Activated CD4-positive, CD25-positive, alpha-beta regulatory T cell (primary cell): ENCODE measurements around the gene DNAAF8.
"Not testable (repeated sequence)": the region's sequence is repeated elsewhere in the genome, so short reads cannot be mapped to it uniquely, and the experiment has no call there.

ENCODE experiments used
- DNase-seq, 4 experiments: peaks; one replicate each; lab custom pipeline; 2025; lab: John Stamatoyannopoulos, UW

DNAAF8 gene

DNA sequence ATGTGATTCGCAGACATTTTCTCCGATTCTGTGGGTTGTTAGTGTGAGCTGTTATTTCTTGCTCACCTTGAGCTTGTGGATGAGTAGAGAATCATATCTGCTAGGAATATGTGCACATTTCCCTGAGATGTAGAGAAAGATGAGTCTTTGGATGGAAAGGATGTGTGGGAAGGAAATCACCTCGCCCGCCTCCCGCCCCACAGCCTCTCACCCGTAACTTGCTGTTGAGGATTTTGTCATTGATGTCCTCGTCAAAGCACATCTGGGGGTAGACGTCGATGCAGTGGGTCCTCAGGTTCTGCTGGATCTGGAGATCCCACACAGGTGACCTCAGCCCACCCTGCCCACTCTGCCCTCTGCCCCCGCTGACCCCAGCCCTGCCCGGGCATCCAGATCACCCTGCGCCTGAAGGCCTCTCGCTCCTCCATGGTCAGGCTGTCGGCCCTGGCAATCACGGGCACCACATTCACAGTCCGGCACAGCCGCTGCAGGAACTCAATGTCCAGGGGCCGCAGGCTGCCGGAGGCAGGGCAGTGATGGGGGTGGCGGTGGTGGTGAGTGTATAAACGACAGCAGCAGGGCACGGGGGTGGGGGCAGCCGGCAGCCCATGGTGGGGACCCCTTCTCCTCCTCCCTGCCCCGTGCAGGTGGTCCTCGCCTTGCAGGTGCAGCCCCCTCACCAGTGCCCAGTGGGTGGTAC lies 49.1 kb downstream of the DNAAF8 start:
- DNase-seq: no peak

DNA sequence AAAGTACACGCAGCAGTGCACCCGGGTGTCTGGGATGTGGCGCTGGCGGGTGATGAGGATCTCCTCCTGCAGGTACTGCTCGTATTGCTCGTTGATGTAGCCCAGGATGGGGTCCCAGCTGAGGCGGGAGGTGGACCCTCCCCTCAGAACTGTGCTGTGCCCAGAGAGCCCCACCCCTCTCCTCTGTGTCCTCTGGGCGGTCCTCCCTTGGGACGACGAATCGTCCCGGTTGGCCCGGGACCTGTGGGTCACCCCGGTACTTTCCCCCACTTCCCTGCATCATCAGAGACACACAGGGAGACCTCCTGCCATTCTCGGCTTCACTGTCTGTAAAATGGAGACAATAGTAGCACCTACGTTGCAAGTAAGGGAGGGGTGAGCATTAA lies 49.6 kb downstream of the DNAAF8 start:
- DNase-seq: no peak

- DNase-seq: not testable (repeated sequence)
These were observed 50.2 kb downstream of the DNAAF8 start for GRCh38 chr16:4784444-4784987.

GRCh38 chr16:4785758-4786433 lies 51.6 kb downstream of the DNAAF8 start:
- DNase-seq: no peak

- no peak for DNase-seq
These were observed 52.7 kb downstream of the DNAAF8 start for GRCh38 chr16:4787068-4787467.

DNA sequence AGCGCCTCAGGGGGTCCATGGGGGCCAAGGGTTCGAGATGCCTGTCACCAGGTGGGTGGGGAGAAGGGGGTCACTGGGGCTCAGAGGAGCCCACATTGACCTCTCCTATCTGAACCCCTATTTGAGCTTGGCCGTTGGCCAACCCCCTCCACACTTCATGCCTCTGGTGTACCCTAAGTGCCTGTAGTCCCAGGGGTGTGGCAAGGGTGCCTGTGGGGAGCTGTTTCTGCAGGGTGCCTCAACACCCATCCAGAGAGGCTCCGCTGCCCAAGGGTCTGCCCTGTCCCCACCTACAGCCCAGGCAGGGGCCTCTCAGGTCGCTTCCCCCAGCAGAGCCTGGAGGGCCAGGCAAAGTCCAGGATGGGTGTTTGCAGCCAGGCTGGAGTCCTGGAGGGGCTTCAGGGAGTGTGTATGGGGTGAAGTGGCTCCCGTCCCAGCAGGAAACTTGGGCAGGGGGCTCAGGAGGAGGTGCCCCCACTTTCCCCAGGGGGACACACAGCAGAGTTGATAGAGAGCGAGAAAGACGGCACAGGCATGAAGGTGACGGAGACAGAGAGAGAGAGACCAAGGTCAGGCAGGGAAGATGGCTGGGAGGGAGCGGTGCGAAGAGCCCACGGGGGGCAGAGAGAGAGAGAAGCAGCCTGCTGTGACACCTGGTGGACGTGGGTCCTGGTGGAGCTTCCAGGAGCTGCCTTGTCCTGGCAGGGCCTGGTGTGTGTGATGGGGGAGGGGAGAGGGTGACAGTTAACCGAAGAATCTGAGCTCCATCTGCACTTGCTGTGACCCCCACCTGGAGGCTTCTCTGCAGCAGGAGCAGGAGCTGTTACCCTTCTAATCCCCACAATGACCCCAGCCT lies 53.5 kb downstream of the DNAAF8 start, which contains the start of gene SEPTIN12:
Gene SEPTIN12 (minus strand): TSS at position 719 of the 856 bp plus-strand sequence. CDS start 700 bp downstream, at position 19.
- no peak for DNase-seq

- no peak for DNase-seq
These were observed 54.2 kb downstream of the DNAAF8 start for GRCh38 chr16:4788489-4788889.

DNA sequence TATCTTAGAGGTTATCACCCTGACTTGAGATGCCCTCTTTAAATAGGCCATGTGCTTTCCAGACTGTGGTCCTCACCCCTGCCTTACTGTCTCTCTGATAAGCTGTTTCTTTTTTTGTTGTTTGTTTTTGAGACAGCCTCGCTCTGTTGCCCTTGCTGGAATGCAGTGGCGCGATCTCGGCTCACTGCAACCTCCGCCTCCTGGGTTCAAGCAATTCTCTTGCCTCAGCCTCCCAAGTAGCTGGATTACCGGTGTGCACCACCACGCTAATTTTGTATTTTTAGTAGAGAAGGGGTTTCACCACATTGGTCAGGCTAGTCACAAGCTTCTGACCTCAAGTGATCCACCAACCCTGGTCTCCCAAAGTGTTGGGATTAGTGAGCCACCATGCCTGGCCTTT lies 54.6 kb downstream of the DNAAF8 start:
- DNase-seq: no peak

DNA sequence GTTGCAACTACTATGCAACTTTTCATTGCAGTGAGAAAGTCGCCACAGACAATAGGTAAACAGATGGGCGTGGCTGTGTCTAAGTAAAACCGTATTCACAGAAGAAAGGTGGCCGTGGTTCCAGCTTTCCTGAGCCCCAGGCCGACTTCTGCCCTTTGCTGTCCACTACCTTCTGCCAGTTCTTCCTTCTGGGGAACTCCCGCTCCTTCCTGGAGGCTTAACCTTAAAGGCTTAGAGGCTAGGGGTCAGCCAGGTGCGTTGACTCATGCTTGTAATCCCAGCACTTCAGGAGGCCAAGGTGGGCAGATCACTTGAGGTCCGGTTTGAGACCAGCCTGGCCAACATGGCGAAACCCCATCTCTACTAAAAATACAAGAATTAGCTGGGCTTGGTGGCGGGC lies 55.9 kb downstream of the DNAAF8 start:
- no peak for DNase-seq

DNA sequence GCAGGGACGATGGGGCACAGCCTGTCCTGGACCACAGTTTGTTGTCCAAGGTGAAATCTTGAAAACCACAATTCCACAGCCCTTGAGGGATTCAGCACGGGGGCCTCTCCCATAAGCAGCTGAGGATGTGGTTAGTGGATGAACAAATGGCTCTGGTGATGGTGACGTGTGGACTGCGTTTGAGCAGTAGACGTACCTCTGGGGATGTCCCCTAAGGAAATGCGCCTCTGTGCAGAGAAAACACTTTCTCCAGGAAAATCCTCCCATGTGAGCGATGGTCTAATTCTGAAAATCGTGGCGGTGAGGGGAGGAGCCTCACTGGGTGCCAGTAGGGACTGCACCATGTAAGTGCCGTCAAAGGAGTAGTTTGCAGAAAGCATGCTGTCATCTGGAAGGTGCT lies 56.5 kb downstream of the DNAAF8 start:
- no peak for DNase-seq

GRCh38 chr16:4792951-4793513 lies 58.7 kb downstream of the DNAAF8 start:
- DNase-seq: no peak

DNA sequence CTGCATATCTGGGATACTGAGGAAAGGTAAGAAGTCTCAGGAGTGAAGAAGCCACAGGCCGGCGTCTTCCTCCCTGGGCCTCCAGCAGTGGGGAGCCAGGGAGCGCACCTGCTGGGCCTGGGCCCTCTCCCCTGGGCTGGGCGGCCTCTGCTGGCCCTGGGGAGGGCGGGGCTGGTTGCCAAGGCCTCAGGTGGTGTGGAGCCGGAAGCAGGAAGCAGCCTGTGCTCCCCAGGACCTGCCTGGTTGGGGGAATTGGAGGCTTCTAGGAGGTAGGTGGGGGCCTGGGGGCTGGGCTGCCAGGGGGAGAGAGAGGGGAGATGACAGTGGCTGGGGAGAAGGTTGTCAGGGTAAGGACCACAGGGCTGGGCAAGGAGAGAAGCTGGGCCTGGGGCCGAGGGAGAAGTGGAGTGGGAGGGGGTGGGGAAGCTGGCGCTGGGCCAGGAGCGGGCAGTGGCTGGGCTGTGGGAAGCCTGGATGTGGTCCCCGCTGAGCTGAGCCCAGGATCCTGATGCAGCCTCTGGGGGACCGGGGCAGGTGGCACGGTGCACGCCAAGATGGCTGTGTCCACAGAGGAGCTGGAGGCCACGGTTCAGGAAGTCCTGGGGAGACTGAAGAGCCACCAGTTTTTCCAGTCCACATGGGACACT lies 61.0 kb downstream of the DNAAF8 start, which contains the start of gene SMIM22:
Gene SMIM22 (plus strand): TSS at position 189 of the 647 bp plus-strand sequence. CDS start 366 bp downstream, at position 555.
- DNase-seq: no peak

DNA sequence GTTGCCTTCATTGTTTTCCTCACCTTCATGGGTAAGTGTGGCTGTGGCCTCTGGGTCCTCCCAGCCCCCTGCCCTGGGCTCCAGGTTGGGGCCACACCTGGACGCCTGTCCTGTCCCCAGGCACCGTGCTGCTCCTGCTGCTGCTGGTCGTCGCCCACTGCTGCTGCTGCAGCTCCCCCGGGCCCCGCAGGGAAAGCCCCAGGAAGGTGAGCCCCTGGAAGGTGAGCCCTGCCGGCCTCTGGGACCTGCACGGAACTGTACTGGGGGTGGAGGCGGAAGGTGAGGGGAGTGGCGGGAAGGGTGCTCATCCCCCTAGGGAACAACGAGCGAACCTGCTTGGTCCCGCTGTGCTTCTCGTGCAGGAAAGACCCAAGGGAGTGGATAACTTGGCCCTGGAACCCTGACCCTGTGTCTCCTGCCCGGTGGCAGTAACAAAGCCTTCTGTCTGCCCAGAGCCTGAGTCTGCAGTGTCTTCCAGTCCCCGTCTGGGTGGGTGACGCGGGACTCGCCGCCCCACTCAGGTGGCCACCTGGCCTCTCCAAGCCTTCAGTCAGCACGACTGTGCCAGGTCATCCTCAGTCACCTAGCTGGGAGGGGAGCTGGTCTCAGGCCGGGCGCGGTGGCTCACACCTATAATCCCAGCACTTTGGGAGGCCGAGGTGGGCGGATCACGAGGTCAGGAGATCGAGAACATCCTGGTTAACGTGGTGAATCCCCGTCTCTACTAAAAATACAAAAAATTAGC lies 61.7 kb downstream of the DNAAF8 start:
- DNase-seq: no peak

- no peak for DNase-seq
These were observed 62.9 kb downstream of the DNAAF8 start for GRCh38 chr16:4796982-4797804.

- no peak for DNase-seq
These were observed 63.5 kb downstream of the DNAAF8 start for GRCh38 chr16:4797805-4798252.

GRCh38 chr16:4798456-4798855 lies 64.1 kb downstream of the DNAAF8 start:
- DNase-seq: no peak
